GM10248 (cell line): Measurements from ENCODE around the gene DYRK3.

Experiments used
- CTCF ChIA-PET: fragments of 300-600 bp; sonication (Branson Sonifier 250); formaldehyde crosslinking; extraction: SDS; loops from one replicate; lab custom pipeline; 2021; ENCODE audit warnings: antibody characterized with exemption; lab: Yijun Ruan, JAX
- POLR2A ChIA-PET: fragments of 350-650 bp; sonication (Branson Sonifier 250); formaldehyde crosslinking; extraction: SDS; loops from one replicate; lab custom pipeline; 2020; ENCODE audit warnings: antibody characterized with exemption; lab: Yijun Ruan, JAX
- DNase-seq: peaks from one replicate; pipeline ENCODE4 v3.0.0; 2012; ENCODE audit errors: extremely low spot score
- CTCF ChIP-seq: IDR thresholded peaks from 2 replicates; pipeline ENCODE4 v1.5.1; 2012; ENCODE audit warnings: mild to moderate bottlenecking, low read depth; ENCODE audit errors: extremely low read depth, missing control alignments, control extremely low read depth

The DYRK3 gene

GRCh38 chr1:206685769-206686477 lies 50.6 kb downstream of the DYRK3 start:
- CTCF ChIA-PET = interaction anchor here (1.1 to 9.7 kb wide), 2 partner anchors 18 to 21 kb away, joined by 3 to 88 read pairs; no protein-coding TSS in a partner anchor
- TF ChIP-seq CTCF = no peak
- POLR2A ChIA-PET = no interaction called here
- DNase-seq = peak; percentile 63

- CTCF ChIA-PET = interaction anchor here (1.0 to 9.7 kb wide), 5 partner anchors 17 to 246 kb away, joined by 3 to 88 read pairs (median 3); no protein-coding TSS in a partner anchor
- DNase-seq = peak; percentile 69
Measured at GRCh38 chr1:206686478-206687249, 51.3 kb downstream of the DYRK3 start.

GRCh38 chr1:206687251-206687914 lies 52.0 kb downstream of the DYRK3 start:
- no peak for DNase-seq
- ChIA-PET POLR2A (no interaction called here), CTCF (interaction anchor here (1.0 to 9.7 kb wide), 7 partner anchors 17 to 245 kb away, joined by 3 to 88 read pairs (median 3); no protein-coding TSS in a partner anchor)
- no peak for TF ChIP-seq CTCF

More at GRCh38 chr1:206686478-206687249, 51.3 kb downstream of the DYRK3 start:
- POLR2A ChIA-PET = no interaction called here
- TF ChIP-seq CTCF = no peak

- POLR2A ChIA-PET = no interaction called here
- TF ChIP-seq CTCF = no peak
- CTCF ChIA-PET = interaction anchor here (0.8 to 9.7 kb wide), 8 partner anchors 9 to 245 kb away, joined by 3 to 88 read pairs (median 4); no protein-coding TSS in a partner anchor
- no peak for DNase-seq
Measured at GRCh38 chr1:206687915-206688442, 52.6 kb downstream of the DYRK3 start.

- POLR2A ChIA-PET = interaction anchor here (1.5 kb wide), 1 partner anchor 23 kb away, joined by 3 read pairs; no protein-coding TSS in a partner anchor
- CTCF ChIA-PET = interaction anchor here (1.1 to 9.7 kb wide), 11 partner anchors 8 to 222 kb away, joined by 3 to 88 read pairs (median 7); partner anchors contain the start of gene DYRK3
- DNase-seq = no peak
- TF ChIP-seq CTCF = no peak
Measured at GRCh38 chr1:206690516-206690915, 55.2 kb downstream of the DYRK3 start.
